HT1080 (cell line): ENCODE results near the gene EPGN. TPM values are rescaled to one million over a fixed set of nuclear protein-coding genes. Genes with fewer than 3 reads are reported as not detected.

Source experiments
- DNase-seq: peaks from one replicate; pipeline ENCODE4 v3.0.0-alpha.2; 2015; ENCODE audit warnings: low read depth
- polyA plus RNA-seq, 2 experiments: library from polyadenylated mRNA; depleted of rRNA; stranded (reverse); fragments of >200 nt; gene quantifications; 2 replicates each; pipeline ENCODE4 v1.2.3, GENCODE V29; 2015
- total RNA-seq: library from RNA; depleted of rRNA; stranded (reverse); fragments of >200 nt; shearing (Covaris generic); gene quantifications from 2 replicates; pipeline ENCODE4 v1.2.3, GENCODE V29; 2014; rRNA removed

The EPGN gene
- not detected in 2 replicates for total RNA-seq
- not detected in 2 replicates for polyA plus RNA-seq (2015; cell fraction: cytosol; rRNA removed)
- polyA plus RNA-seq (2015; cell fraction: nucleus; rRNA removed): not detected in 2 replicates

GRCh38 chr4:74308215-74308614 is at the start of gene EPGN:
Gene EPGN (plus strand): TSS chr4:74308470. CDS start chr4:74308534, 64 bp downstream.
- no peak for DNase-seq

- peak; percentile 18 for DNase-seq
These were observed 49.3 kb upstream of the EPGN start for GRCh38 chr4:74258963-74259362.

GRCh38 chr4:74260036-74260435 is 48.2 kb upstream of the EPGN start:
- DNase-seq: no peak

GRCh38 chr4:74262522-74262921 is 45.7 kb upstream of the EPGN start:
- no peak for DNase-seq

GRCh38 chr4:74263551-74263950 is 44.7 kb upstream of the EPGN start:
- no peak for DNase-seq

GRCh38 chr4:74266081-74266480 is 42.2 kb upstream of the EPGN start:
- DNase-seq: peak; percentile 1

- peak; percentile 86 for DNase-seq
These were observed 40.2 kb upstream of the EPGN start for GRCh38 chr4:74267998-74268606.

- DNase-seq: no peak
These were observed 39.6 kb upstream of the EPGN start for GRCh38 chr4:74268643-74269042.

- DNase-seq: peak; percentile 24
These were observed 29.8 kb upstream of the EPGN start for GRCh38 chr4:74278490-74278889.

- no peak for DNase-seq
These were observed 28.6 kb upstream of the EPGN start for GRCh38 chr4:74279716-74280115.

- no peak for DNase-seq
These were observed 25.3 kb upstream of the EPGN start for GRCh38 chr4:74282926-74283325.

- peak; percentile 80 for DNase-seq
These were observed 24.7 kb upstream of the EPGN start for GRCh38 chr4:74283614-74284013.

- DNase-seq: peak; percentile 76
These were observed 24.2 kb upstream of the EPGN start for GRCh38 chr4:74284053-74284452.

GRCh38 chr4:74287164-74287563 is 21.1 kb upstream of the EPGN start:
- DNase-seq: no peak

- no peak for DNase-seq
These were observed 20.5 kb upstream of the EPGN start for GRCh38 chr4:74287791-74288190.

- no peak for DNase-seq
These were observed 16.8 kb upstream of the EPGN start for GRCh38 chr4:74291471-74291870.

GRCh38 chr4:74292111-74292870 is 16.0 kb upstream of the EPGN start:
- DNase-seq: peak; percentile 8

- no peak for DNase-seq
These were observed 14.7 kb upstream of the EPGN start for GRCh38 chr4:74293558-74293957.

- DNase-seq: no peak
These were observed 13.6 kb upstream of the EPGN start for GRCh38 chr4:74294681-74295080.

- DNase-seq: no peak
These were observed 10.7 kb upstream of the EPGN start for GRCh38 chr4:74297539-74297938.

GRCh38 chr4:74304095-74304625 is 4.1 kb upstream of the EPGN start:
- DNase-seq: no peak

- no peak for DNase-seq
These were observed 3.3 kb upstream of the EPGN start for GRCh38 chr4:74305000-74305399.

- DNase-seq: no peak
These were observed 1.1 kb upstream of the EPGN start for GRCh38 chr4:74307170-74307569.
